ENCODE results near the gene CD180. TPM values are rescaled to one million over a fixed set of nuclear protein-coding genes. Genes with fewer than 3 reads are reported as not detected.

Gene CD180
- total RNA-seq (2014; rRNA removed; shearing (Covaris generic)) = not detected in 2 replicates

DNA sequence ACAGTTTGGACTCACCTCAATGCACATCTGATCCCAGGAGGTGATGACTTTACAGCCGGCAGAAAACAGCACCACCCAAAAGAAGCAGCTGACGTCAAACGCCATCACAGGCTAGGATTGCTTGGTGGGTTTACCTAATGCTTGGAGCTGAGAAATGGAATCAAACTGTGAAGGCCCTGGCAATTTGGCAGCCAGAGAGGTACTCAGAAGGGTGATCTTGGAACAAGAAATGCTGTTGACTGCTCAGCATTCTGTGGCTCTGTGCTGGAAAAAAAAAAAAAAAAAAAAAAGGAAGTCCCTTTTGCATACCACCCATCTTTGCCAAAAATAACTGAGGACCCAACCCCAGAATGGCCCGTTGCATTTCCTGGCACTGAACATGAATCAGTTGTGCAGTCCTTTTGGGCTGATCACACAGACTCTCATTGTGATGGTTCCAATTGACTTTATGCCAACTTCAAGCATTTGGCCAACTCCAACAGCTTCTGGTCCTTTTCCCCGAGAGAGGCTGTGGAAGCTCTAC is at the start of gene CD180:
CD180 (minus strand) TSS at position 263 of the 523 bp plus-strand sequence; CDS start at position 105, 158 bp downstream.
- no peak within 1 kb of the TSS for H3K27ac ChIP-seq
- no peaks in the 10 kb centered on the region; the same call in 1 of the 2 replicates for H3K4me1 ChIP-seq (replicated peaks)
- H3K27me3 ChIP-seq (replicated peaks) = no peaks in the 10 kb centered on the region
- no peak for DNase-seq (ENCODE audit: low read depth in 1 of 2, low spot score in 2 of 2)
- no peaks in the 10 kb centered on the region for H3K36me3 ChIP-seq
- no peaks in the 10 kb centered on the region for H3K9me3 ChIP-seq (replicated peaks)
- no peak within 1 kb of the TSS for H3K4me3 ChIP-seq

DNA sequence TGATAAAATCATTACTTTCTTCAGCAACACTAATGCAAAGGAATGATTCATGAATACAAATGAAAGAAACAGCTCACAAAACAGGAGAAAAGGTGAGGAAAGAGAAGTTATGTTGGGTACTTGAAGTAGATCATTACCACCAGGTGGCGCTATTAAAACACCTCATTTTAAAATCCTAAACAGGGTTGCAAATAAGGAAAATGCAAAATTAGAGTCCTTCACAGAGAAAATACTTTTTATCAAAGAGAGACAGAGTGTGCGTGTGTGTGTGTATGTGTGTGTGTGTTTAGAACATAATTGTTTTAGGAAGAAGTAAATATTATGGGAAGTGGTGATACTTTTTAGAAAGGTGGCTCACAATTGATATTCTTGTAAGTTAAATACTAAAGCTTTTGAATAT is 49.5 kb upstream of the CD180 start:
- no peaks in the 10 kb centered on the region for H3K9me3 ChIP-seq (replicated peaks)
- peaks cover 3% of the 10 kb centered on the region; the same call in 1 of the 2 replicates for H3K4me1 ChIP-seq (replicated peaks)
- no peaks in the 10 kb centered on the region for H3K27me3 ChIP-seq (replicated peaks)
- no peaks in the 10 kb centered on the region for H3K36me3 ChIP-seq
- H3K4me3 ChIP-seq = no peak overlapping the region
- peak in 1 of 2 experiments; percentile 57 for DNase-seq (ENCODE audit: low read depth in 1 of 2, low spot score in 2 of 2)
- no peak overlapping the region for H3K27ac ChIP-seq

DNA sequence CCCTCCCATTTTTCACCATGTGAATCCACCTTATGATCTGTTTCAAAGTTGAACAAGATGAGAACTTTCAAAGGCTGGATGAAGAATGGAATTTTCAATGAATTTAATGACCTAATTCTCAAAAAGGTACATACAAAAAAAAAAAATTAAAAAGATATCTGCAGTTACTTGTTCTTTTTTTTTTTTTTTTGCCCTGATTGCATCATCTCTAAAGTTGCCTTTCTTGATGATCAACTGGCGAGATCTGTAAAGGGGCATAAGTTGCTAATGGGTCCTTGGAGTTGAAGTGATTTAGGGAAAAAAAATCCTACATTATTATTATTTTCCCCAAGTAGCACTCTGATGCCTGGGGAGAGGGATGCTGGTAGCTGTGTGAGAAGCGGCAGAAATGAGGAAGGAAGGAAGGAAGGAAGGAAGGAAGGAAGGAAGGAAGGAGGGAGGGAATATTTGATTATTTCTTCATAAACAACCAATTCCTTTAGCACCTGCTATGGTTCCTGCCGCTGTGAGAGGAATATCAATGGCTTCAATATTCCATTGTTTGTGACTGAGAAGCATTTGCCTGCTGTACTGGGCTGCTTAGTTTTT is 48.8 kb upstream of the CD180 start:
- Histone ChIP-seq H3K36me3 (no peaks in the 10 kb centered on the region), H3K4me3 (no peak overlapping the region), H3K4me1 (replicated peaks) (peaks cover 6% of the 10 kb centered on the region; the same call in 1 of the 2 replicates), H3K27me3 (replicated peaks) (no peaks in the 10 kb centered on the region), H3K27ac (no peak overlapping the region), H3K9me3 (replicated peaks) (no peaks in the 10 kb centered on the region)
- no peak for DNase-seq (ENCODE audit: low read depth in 1 of 2, low spot score in 2 of 2)

DNA sequence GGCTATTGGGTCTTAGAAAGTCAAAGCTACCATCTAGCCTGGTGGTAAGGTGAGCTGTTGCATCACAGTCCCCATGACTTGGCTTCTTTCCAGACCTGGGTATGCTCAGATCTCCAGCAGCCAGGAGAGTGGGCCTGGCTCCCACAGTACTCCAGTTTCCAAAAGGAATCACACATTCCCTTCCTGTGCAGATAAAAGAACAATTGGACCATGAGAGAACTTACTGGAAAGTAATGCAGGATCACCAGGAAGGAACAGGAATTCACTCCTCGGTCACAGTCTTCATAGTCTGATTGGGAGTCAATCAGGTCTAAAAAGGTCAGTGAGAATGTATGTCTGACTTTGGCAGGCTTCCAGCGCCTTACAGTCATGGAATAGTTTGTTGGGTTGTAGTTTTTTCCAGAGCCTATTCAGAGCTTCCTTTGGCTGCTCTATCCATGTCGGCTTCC is 47.8 kb upstream of the CD180 start:
- Histone ChIP-seq H3K36me3 (no peaks in the 10 kb centered on the region), H3K4me1 (replicated peaks) (peaks cover 13% of the 10 kb centered on the region), H3K27me3 (replicated peaks) (no peaks in the 10 kb centered on the region), H3K27ac (no peak overlapping the region), H3K4me3 (no peak overlapping the region), H3K9me3 (replicated peaks) (no peaks in the 10 kb centered on the region)
- no peak for DNase-seq (ENCODE audit: low read depth in 1 of 2, low spot score in 2 of 2)

DNA sequence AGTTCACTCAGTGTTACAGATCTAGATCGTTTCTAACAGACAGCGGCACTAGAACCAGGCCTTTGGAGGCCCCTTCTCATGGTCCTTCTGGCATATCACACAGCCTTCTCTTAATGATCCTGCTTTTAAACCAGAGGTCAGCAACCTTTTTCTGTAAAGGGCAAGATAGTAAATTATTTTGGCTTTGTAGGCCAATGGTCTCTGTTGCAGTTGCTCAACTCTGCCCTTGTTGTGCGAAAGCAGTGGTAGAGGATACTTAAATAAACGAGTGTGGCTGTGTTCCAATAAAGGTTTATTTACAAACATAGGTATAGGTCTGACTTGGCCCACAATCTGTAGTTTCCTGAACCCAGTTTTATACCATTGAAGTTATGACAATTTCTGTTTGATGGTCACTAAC is 47.3 kb upstream of the CD180 start:
- Histone ChIP-seq H3K4me1 (replicated peaks) (peaks cover 18% of the 10 kb centered on the region), H3K36me3 (no peaks in the 10 kb centered on the region), H3K4me3 (no peak overlapping the region), H3K9me3 (replicated peaks) (no peaks in the 10 kb centered on the region), H3K27ac (no peak overlapping the region), H3K27me3 (replicated peaks) (no peaks in the 10 kb centered on the region)
- no peak for DNase-seq (ENCODE audit: low read depth in 1 of 2, low spot score in 2 of 2)

DNA sequence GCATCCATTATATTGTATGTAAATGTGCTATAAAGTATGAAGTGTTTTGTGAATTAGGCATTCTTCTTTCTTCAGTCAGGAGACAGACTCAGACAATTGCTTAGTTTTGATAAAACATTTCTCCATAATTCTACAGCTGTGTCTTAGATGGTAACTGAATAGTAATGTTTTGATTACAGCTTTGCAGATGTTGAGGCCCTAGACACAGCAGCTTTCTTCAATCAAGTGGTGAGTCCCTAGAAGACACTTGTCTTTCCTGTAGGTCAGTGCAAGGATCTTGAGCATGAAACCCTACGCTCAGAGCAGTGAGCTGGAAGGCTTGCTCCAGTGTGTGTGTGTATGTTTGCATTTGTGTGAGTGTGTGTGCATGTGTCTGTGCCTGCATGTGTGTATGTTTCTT is 46.8 kb upstream of the CD180 start:
- no peaks in the 10 kb centered on the region for H3K27me3 ChIP-seq (replicated peaks)
- peaks cover 24% of the 10 kb centered on the region for H3K4me1 ChIP-seq (replicated peaks)
- no peak overlapping the region for H3K4me3 ChIP-seq
- no peak for DNase-seq (ENCODE audit: low read depth in 1 of 2, low spot score in 2 of 2)
- H3K36me3 ChIP-seq = no peaks in the 10 kb centered on the region
- no peaks in the 10 kb centered on the region for H3K9me3 ChIP-seq (replicated peaks)
- no peak overlapping the region for H3K27ac ChIP-seq

DNA sequence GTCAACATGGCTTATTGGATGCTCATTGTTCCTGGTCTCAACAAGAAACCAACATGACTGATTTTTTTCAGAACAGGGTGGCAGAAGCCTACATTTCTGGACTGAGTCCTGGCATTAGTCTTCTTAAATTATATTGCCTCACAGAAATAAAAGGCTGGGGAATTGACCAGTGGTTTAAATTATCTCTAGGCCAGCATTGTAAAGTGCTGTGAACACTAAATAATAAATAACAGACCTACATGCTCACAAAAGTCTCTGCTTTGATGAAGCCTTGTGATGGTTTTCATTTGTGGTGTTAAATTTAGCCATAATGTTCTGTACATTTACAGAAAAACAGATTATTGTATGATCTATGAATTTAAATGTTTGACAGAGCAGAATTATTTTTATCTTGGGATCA is 44.7 kb upstream of the CD180 start:
- no peak overlapping the region for H3K27ac ChIP-seq
- no peak for DNase-seq (ENCODE audit: low read depth in 1 of 2, low spot score in 2 of 2)
- no peaks in the 10 kb centered on the region for H3K9me3 ChIP-seq (replicated peaks)
- H3K36me3 ChIP-seq = no peaks in the 10 kb centered on the region
- H3K27me3 ChIP-seq (replicated peaks) = no peaks in the 10 kb centered on the region
- H3K4me1 ChIP-seq (replicated peaks) = peaks cover 44% of the 10 kb centered on the region
- no peak overlapping the region for H3K4me3 ChIP-seq

DNA sequence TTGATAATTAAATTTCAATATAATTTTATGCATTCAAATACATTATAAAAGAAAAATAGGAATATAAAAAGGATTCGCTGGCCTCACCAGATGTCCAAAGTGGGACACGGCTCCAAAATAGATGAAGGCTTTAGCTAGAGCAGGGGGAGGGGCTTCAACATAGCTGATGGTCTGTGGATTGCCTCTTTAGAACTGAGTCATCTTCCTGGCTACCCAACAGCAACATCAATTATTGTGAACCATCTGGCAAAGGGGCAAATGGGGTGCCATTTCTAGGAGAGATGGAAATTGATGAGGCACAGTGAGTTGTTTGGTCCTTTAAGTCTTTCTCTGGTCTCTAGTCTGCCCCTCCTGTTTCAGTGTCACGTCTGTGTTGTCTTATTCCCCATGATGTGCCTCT is 44.2 kb upstream of the CD180 start:
- no peaks in the 10 kb centered on the region for H3K27me3 ChIP-seq (replicated peaks)
- peaks cover 49% of the 10 kb centered on the region for H3K4me1 ChIP-seq (replicated peaks)
- H3K4me3 ChIP-seq = no peak overlapping the region
- DNase-seq (ENCODE audit: low read depth in 1 of 2, low spot score in 2 of 2) = no peak
- no peaks in the 10 kb centered on the region for H3K36me3 ChIP-seq
- H3K9me3 ChIP-seq (replicated peaks) = no peaks in the 10 kb centered on the region
- H3K27ac ChIP-seq = no peak overlapping the region

DNA sequence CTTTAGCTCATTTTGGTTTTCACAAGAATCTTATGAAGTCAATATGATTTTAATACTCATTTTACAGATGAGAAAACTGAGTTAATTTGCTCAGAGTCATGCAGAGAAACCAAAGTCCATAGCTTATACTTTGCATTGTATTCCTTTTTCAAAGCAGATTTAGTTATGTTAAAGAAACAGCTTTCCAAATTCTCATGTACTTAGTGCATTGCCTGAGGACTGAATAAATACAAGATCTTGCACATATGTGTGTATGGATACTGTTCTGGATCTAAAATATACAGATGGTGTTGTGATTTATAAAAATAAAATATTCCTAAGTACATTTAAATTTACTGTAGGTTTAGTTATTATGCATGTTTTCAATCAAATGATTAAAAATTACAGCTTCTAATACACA is 43.5 kb upstream of the CD180 start:
- DNase-seq (ENCODE audit: low read depth in 1 of 2, low spot score in 2 of 2) = no peak
- peaks cover 56% of the 10 kb centered on the region for H3K4me1 ChIP-seq (replicated peaks)
- H3K36me3 ChIP-seq = no peaks in the 10 kb centered on the region
- H3K27me3 ChIP-seq (replicated peaks) = no peaks in the 10 kb centered on the region
- no peak overlapping the region for H3K4me3 ChIP-seq
- H3K27ac ChIP-seq = no peak overlapping the region
- H3K9me3 ChIP-seq (replicated peaks) = no peaks in the 10 kb centered on the region

DNA sequence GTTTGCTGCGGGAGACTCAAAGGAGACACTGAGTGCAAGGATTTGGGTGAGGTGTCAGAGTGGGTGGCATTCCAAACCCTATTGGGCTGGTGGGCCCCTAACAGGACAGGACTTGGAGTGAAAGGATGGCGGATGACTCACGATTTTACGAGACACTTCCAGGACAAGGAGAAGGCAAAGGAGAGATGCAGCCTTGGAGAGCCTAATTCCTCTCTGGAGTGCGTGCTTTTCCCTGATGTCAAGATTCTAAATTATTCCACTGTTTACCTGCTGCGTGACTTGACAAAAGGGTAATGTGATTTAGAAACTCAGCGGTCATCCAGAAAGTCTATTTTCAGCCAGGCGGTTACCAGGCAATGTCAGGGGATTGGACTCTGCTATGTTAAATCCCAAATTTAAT is 41.6 kb upstream of the CD180 start:
- Histone ChIP-seq H3K9me3 (replicated peaks) (no peaks in the 10 kb centered on the region), H3K4me1 (replicated peaks) (peaks cover 75% of the 10 kb centered on the region), H3K27me3 (replicated peaks) (no peaks in the 10 kb centered on the region), H3K4me3 (no peak overlapping the region), H3K27ac (peak overlapping the region; percentile 83), H3K36me3 (no peaks in the 10 kb centered on the region)
- DNase-seq (ENCODE audit: low read depth in 1 of 2, low spot score in 2 of 2) = peak; percentile 89 to 95

DNA sequence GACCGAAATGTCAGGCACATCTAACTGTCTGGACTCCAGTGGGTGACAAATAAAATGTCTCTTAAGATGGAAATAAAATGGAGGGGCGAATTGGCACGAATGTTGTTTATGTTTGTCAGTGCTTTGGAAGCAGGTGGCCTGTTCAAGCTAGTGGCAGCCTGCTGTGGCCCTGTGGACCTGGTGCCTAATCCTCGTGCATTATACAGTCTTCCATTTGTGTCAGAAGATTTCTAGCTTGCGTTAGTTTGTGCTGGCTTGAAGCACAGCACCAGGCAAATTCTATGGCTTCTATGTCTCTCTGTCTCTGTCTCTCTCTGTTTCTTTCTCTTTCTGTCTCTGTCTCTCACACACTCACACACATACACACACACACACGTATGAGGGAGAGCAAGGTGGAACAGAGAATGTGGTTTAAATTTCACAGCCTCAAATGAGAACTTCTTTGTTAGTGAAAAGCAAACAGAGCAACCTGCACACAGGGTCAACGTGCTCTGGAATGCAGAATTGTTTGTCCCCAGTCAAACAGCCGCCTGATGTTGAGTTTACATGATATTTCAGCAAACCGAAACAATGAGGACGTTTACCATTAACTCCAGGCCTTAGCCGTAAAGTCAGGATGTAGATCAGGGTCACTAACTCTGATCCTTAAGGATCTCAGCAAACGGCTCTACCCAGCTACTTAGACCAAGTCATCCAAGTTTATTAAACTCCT is 39.0 kb upstream of the CD180 start:
- Histone ChIP-seq H3K4me3 (no peak overlapping the region), H3K27me3 (replicated peaks) (no peaks in the 10 kb centered on the region), H3K9me3 (replicated peaks) (no peaks in the 10 kb centered on the region), H3K27ac (peak overlapping the region; percentile 83), H3K36me3 (no peaks in the 10 kb centered on the region), H3K4me1 (replicated peaks) (peaks cover 77% of the 10 kb centered on the region)
- peak; percentile 57 to 63 for DNase-seq (ENCODE audit: low read depth in 1 of 2, low spot score in 2 of 2)

DNA sequence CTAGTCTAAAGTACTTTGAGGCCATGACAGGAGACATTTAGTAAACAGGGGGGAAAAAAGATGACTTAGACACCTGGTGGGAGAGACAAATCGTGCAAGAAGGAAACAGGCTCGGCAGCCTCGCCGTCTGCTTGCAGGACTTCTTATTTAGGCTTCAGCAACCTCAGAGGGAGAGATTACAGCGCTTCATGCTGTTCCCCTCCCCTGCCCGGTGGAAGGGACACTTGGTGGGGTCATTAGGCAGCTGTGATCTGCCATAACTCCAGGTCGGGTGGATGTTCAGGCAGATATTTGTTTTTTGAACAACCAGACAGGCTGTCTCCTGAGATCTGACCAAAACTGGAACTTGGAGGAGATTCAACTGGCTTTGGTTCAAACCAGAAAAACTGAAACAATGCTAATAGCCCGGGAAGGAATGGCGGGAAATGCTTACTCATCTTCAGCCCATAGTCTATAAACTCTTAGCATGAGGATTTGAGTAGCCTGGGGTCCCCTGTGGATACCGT is 38.1 kb upstream of the CD180 start:
- Histone ChIP-seq H3K4me1 (replicated peaks) (peaks cover 74% of the 10 kb centered on the region), H3K27me3 (replicated peaks) (no peaks in the 10 kb centered on the region), H3K27ac (peak overlapping the region; percentile 83), H3K9me3 (replicated peaks) (no peaks in the 10 kb centered on the region), H3K36me3 (no peaks in the 10 kb centered on the region), H3K4me3 (no peak overlapping the region)
- DNase-seq (ENCODE audit: low read depth in 1 of 2, low spot score in 2 of 2) = peak; percentile 74 to 88

DNA sequence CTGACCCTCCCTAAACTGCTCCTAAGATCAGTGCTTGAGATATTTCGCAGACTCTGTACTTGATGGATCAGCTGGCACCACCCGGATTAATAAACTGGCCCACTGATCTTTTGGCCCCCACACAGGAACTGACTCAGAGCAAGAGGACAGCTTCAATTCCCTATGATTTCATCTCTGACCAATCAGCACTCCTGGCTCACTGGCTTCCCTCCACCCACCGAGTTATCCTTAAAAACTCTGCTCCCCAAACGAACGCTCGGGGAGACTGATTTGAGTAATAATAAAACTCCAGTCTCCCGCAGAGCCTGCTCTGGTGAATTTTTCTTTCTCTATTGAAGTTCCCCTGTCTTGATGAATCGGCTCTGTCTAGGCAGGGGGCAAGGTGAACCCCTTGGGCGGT is 36.5 kb upstream of the CD180 start:
- Histone ChIP-seq H3K4me1 (replicated peaks) (peaks cover 57% of the 10 kb centered on the region), H3K36me3 (no peaks in the 10 kb centered on the region), H3K9me3 (replicated peaks) (no peaks in the 10 kb centered on the region), H3K4me3 (no peak overlapping the region), H3K27me3 (replicated peaks) (no peaks in the 10 kb centered on the region), H3K27ac (peak overlapping the region; percentile 16; the same call in 1 of the 2 replicates)
- DNase-seq (ENCODE audit: low read depth in 1 of 2, low spot score in 2 of 2) = peak in 1 of 2 experiments; percentile 37

DNA sequence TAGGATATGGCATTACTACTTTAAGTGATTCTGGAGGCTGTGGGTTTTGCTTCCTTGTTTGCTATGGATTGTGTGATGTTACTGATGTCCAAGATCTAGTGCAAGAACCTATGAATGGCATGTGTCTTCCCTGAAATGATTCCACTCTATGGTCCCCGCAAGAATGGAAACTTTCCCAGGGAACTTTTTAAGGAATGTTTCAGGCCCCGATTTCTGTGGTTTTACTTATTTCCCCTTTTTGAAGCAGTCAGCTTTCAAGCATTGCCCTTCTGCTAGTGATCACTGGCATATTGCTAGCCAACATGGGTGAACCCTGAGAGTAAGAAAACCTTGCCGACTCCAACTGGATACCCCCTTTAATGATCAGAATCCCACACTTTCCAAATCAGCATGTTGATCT is 26.6 kb upstream of the CD180 start:
- Histone ChIP-seq H3K36me3 (no peaks in the 10 kb centered on the region), H3K9me3 (replicated peaks) (no peaks in the 10 kb centered on the region), H3K4me3 (no peak overlapping the region), H3K27ac (no peak overlapping the region), H3K27me3 (replicated peaks) (no peaks in the 10 kb centered on the region), H3K4me1 (replicated peaks) (no peaks in the 10 kb centered on the region)
- DNase-seq (ENCODE audit: low read depth in 1 of 2, low spot score in 2 of 2) = no peak

Measured in SJSA1 (cell line).